Lower lobe of right lung (tissue), 2 donors: ENCODE measurements around the gene TXNRD3. TPM values are rescaled to one million over a fixed set of nuclear protein-coding genes. Genes with fewer than 3 reads are reported as not detected.

Experiments used
- ATAC-seq, 2 donors: fragments of 200-7000 bp; cut with Tn5 transposase; one replicate each; pipeline ENCODE4 v1.9.1; 2020 to 2022; ENCODE audit warnings: mild to moderate bottlenecking in 2 of 2, moderate library complexity in 2 of 2
- DNase-seq: peaks from one replicate; pipeline ENCODE4 v3.0.0-alpha.2; 2020
- H3K27ac ChIP-seq: fragments of 200-600 bp; one replicate; pipeline ENCODE4 v1.8.0; 2022
- H3K27me3 ChIP-seq: fragments of 200-600 bp; one replicate; pipeline ENCODE4 v1.8.0; 2022; ENCODE audit warnings: low read depth
- H3K36me3 ChIP-seq: fragments of 200-600 bp; one replicate; pipeline ENCODE4 v1.8.0; 2022; ENCODE audit warnings: mild to moderate bottlenecking
- H3K4me1 ChIP-seq: fragments of 200-600 bp; one replicate; pipeline ENCODE4 v1.8.0; 2022
- H3K4me3 ChIP-seq: fragments of 200-600 bp; one replicate; pipeline ENCODE4 v1.8.0; 2022; ENCODE audit warnings: mild to moderate bottlenecking
- H3K9me3 ChIP-seq: fragments of 200-600 bp; one replicate; pipeline ENCODE4 v1.8.0; 2022
- intact Hi-C: fragments of 100-400 bp; cut with DNase I; formaldehyde crosslinking; loops from one replicate; pipeline ENCODE4 v1.11.0; 2022
- total RNA-seq: library from RNA; stranded (reverse); fragmentation: NEBNext Ultra II Directional; extraction: Animal tissue kit (Norgen Biotek cat#: 25700); gene quantifications from one replicate; pipeline ENCODE4 v1.2.1, GENCODE V29; 2021
- TF ChIP-seq, protein P1 (sequence below): fragments of 200-600 bp; IDR thresholded peaks from one replicate; pipeline ENCODE4 v1.8.0; 2022; ENCODE audit warnings: antibody characterized with exemption, mild to moderate bottlenecking
- donor health status: DM: no; HTN: yes; CAD: no; lungs with severe emphysema.

TXNRD3 gene
- total RNA-seq, 1 donor from 2014 or later, result 8.7 TPM

DNA sequence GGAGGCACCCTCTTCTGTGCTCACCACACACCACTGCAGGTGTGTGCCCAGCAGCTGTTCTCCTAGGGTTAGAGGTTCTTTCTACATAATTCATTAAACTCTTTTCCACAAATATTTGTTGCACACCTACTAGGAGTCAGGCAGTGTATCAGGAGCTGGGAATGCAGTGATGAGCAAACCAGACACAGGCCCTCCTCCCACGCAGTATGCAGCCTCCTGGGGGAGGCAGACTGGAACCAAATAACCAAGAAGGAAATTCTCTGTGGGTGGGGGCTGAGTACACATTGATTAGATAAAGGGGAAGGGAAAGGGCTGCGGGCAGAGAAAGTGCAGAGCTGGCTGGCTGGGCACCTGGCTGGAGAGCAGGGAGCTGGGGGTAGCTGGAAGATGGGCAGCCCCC, 77.7 kb downstream of the TXNRD3 start:
- Histone ChIP-seq H3K36me3 (no peaks in the 10 kb centered on the region), H3K4me3 (no peak overlapping the region), H3K27ac (no peak overlapping the region), H3K9me3 (no peaks in the 10 kb centered on the region), H3K27me3 (no peaks in the 10 kb centered on the region), H3K4me1 (no peaks in the 10 kb centered on the region)
- DNase-seq (no peak), ATAC-seq (no peak)
- TF ChIP-seq, protein P1, sequence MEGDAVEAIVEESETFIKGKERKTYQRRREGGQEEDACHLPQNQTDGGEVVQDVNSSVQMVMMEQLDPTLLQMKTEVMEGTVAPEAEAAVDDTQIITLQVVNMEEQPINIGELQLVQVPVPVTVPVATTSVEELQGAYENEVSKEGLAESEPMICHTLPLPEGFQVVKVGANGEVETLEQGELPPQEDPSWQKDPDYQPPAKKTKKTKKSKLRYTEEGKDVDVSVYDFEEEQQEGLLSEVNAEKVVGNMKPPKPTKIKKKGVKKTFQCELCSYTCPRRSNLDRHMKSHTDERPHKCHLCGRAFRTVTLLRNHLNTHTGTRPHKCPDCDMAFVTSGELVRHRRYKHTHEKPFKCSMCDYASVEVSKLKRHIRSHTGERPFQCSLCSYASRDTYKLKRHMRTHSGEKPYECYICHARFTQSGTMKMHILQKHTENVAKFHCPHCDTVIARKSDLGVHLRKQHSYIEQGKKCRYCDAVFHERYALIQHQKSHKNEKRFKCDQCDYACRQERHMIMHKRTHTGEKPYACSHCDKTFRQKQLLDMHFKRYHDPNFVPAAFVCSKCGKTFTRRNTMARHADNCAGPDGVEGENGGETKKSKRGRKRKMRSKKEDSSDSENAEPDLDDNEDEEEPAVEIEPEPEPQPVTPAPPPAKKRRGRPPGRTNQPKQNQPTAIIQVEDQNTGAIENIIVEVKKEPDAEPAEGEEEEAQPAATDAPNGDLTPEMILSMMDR, result no peak
- intact Hi-C loops, result no loop called here

DNA sequence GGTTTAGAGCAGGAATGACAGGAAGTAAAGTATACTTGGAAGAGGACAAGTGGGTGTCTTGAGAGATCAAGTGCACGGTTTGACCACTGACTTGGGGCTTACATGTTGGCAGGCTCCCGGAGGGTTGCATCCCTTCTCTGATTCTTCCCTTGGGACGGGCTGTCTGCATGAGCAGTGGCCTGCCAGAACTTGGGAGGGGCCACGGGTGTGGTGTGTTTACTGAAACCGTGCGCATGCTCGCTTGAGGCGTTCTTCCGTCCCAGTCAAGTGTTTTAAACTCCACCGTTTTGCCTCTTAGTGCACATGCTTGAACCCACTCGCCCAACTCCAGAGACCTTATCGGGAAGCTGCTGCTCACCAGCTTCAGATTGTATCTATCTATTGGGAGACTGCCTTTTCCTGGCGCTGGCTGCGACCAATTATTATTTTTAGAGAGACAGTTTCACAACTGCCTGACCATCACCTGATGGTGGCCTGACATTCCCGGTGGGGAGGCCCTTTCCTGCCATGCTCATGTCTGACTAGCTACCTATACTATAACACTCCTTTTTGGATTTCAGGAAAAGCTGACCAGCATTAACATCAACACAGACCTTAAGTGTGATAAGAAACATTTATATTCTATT, 81.3 kb downstream of the TXNRD3 start:
- Histone ChIP-seq H3K36me3 (no peaks in the 10 kb centered on the region), H3K9me3 (no peaks in the 10 kb centered on the region), H3K27ac (no peak overlapping the region), H3K27me3 (no peaks in the 10 kb centered on the region), H3K4me3 (no peak overlapping the region), H3K4me1 (no peaks in the 10 kb centered on the region)
- peak; percentile 49 to 70 for ATAC-seq
- TF ChIP-seq, protein P1, result no peak
- intact Hi-C loops, result no loop called here
- DNase-seq, result peak; percentile 62

DNA sequence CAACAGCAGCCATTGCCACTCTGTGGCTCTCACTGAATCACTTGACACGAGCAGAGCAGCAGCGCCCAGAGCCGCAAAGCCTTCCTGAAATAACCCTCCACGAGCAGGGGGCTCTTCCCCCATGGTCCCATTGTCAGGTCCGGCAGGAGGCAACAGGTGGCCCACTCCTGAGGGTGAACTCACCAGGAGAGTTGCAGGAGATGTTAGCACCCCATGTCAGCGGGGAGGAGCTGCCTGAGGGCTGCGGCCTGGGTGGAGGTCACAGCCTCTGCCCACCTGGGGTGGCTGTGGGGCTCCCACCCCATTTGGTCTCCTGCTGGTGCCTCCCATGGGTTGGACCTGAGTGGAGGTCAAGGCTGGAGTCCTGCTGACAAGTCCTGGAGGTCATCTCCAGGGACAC, 83.8 kb downstream of the TXNRD3 start:
- intact Hi-C loops, result no loop called here
- DNase-seq (no peak), ATAC-seq (no peak)
- Histone ChIP-seq H3K36me3 (no peaks in the 10 kb centered on the region), H3K27me3 (no peaks in the 10 kb centered on the region), H3K27ac (no peak overlapping the region), H3K4me3 (no peak overlapping the region), H3K9me3 (no peaks in the 10 kb centered on the region), H3K4me1 (no peaks in the 10 kb centered on the region)
- TF ChIP-seq, protein P1, result no peak

DNA sequence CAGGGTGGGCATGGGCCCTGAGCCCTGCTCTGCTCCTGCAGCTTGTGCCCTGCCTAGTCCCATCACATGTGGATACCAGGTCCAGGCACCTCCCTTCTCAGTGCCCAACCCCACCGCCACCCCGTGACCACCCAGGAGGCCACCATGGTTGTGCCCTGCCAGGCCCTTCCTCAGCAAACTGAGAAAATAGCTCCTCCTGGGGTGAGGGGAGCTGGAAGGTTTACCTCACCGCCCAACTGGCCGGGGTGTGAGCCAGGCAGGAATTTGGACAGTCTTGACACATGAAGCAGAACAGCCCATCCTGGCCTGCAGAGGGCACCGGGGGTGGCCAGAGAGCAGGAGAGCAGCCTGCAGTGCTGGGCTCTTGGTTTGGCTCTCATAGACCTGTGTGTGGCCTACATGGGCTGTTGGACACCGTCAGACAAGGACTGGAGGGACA, 84.8 kb downstream of the TXNRD3 start:
- DNase-seq (no peak), ATAC-seq (peak in 1 of 2 donors; percentile 34)
- intact Hi-C loops, result no loop called here
- TF ChIP-seq, protein P1, result no peak
- Histone ChIP-seq H3K27me3 (no peaks in the 10 kb centered on the region), H3K27ac (no peak overlapping the region), H3K4me3 (no peak overlapping the region), H3K4me1 (no peaks in the 10 kb centered on the region), H3K36me3 (no peaks in the 10 kb centered on the region), H3K9me3 (no peaks in the 10 kb centered on the region)

DNA sequence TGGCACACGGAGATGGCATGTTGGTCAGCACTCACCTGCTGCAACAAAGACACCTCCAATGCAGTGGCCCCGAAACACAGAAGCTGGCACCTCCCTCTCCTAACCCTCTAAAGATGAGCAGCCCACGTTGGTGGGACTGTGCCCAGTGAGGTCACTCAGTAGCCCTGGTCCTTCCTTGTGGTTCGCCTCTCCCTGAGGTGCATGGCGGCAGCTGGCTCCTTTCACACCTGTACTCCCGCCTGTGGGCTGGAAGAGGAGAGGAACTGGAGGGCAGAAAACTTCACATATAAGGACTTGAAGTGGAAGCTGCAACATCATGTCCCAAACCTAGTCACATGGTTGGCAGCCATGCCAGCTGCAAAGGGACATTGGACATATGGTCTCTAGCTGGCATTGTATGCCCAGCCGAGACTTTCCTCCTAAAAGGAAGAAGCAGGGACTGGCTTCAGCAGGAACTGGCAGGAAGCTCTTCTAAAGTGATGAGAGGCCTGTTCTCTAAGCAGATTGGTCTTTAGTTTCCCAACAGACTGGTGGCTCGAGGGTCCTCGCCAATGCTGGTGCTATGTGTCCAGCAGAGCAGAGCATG, 85.4 kb downstream of the TXNRD3 start:
- H3K27me3 ChIP-seq, result no peaks in the 10 kb centered on the region
- no peak overlapping the region for H3K27ac ChIP-seq
- TF ChIP-seq, protein P1, result no peak
- ATAC-seq (peak in 1 of 2 donors; percentile 9), DNase-seq (no peak)
- no peaks in the 10 kb centered on the region for H3K4me1 ChIP-seq
- no peaks in the 10 kb centered on the region for H3K36me3 ChIP-seq
- no peak overlapping the region for H3K4me3 ChIP-seq
- intact Hi-C loops, result no loop called here
- H3K9me3 ChIP-seq, result no peaks in the 10 kb centered on the region
